Stimulated activated CD8-positive, alpha-beta memory T cell treated with anti-CD3 and anti-CD28 coated beads, Interleukin-7, amount 100 ng/mL, for 1 hour (primary cell): ENCODE measurements around the gene SELP.
"Not testable (repeated sequence)": the region's sequence is repeated elsewhere in the genome, so short reads cannot be mapped to it uniquely, and the experiment has no call there.

Experiments used
- DNase-seq, 2 donors: peaks; one replicate each; pipeline ENCODE4 v3.0.0-alpha.2; 2020; ENCODE audit warnings: low read depth in 2 of 2

Gene SELP

DNA sequence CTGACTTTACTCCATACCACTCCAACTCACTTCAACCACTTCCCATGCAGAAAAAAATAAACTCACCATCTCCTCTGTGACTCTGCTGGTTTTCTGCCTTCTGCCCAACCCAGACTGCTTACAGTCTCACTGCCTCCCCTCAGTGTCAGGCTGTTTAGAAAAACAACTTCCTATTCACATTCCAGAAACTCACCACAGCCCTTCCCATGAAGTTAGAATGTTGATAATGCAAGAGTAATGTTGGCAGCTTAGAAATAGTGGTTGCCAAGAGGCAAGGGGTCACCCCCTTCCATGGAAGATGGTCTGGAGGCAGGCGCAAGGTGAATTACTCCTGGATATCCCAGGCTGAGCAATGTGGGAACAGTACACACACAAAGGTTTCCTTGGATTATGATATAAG, at the start of gene SELP:
TSS of gene SELP (minus strand) at position 119 of the 400 bp plus-strand sequence. CDS start at position 69, 50 bp downstream.
- no peak for DNase-seq

DNA sequence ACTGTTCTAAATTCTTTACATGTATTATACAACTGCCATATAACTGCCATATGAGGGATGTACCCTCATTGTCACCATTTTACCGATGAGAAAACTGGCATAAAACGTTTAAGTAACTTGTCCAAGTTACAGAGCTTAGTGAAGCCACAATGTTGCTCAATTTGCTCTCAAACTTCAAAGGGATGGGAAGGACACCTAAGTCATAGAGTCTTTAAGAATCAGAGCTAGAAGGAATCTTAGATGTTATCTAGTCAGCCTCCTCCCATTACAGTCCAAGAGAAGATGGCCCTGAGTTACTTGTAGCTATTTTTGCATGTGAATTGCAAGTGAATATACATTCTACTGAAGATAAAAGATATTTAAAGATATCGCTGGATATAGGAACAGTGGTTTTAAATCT, 49.8 kb upstream of the SELP start:
- no peak for DNase-seq

DNA sequence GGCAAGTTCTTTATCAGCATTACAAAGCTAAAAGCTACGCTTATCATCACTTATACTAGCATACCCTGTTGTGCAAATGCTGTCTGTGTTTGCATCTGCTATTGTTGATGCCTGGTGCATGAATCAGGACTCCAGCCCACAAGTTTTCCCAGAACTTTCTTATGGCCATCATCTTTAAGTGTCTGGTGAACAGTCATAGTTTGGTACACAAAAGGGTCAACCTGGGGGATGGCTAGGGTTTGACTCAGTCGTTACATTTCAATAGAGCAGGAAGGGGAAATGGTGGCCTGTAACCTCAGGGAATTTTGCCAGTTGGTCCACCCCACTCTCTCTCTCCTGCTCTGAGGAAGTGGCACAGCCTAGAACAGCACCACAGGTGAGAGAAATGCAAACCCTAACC, 46.1 kb upstream of the SELP start:
- DNase-seq: no peak

DNA sequence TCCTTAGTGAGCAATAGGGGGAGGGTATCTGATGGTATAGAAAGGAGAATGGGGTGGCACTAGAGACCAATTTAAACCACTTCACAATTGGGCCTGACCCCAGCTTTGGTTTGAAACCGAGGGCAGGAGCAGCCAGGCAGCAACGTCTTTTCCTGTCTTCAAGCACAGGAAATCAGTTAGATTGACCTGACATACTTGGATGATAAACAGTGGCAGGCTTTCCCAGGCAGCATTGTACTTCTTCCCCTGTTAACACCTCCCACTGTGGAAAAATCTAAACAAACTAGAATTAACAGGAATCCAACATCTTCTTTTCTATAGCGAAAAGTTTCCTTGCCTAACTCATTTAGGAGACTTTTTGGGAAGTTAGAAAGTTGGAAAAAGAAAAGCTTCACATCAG, 40.9 kb upstream of the SELP start:
- no peak for DNase-seq

DNA sequence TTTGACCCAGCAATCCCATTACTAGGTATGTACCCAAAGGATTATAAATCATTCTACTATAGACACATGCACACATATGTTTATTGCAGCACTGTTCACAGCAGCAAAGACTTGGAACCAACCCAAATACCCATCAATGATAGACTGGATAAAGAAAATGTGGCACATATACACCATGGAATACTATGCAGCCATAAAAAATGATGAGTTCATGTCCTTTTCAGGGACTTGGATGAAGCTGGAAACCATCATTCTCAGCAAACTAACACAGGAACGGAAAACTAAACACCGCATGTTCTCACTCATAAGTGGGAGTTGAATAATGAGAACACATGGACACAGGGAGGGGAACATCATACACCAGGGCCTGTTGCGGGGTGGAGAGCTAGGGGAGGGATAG, 40.3 kb upstream of the SELP start:
- DNase-seq: not testable (repeated sequence)

DNA sequence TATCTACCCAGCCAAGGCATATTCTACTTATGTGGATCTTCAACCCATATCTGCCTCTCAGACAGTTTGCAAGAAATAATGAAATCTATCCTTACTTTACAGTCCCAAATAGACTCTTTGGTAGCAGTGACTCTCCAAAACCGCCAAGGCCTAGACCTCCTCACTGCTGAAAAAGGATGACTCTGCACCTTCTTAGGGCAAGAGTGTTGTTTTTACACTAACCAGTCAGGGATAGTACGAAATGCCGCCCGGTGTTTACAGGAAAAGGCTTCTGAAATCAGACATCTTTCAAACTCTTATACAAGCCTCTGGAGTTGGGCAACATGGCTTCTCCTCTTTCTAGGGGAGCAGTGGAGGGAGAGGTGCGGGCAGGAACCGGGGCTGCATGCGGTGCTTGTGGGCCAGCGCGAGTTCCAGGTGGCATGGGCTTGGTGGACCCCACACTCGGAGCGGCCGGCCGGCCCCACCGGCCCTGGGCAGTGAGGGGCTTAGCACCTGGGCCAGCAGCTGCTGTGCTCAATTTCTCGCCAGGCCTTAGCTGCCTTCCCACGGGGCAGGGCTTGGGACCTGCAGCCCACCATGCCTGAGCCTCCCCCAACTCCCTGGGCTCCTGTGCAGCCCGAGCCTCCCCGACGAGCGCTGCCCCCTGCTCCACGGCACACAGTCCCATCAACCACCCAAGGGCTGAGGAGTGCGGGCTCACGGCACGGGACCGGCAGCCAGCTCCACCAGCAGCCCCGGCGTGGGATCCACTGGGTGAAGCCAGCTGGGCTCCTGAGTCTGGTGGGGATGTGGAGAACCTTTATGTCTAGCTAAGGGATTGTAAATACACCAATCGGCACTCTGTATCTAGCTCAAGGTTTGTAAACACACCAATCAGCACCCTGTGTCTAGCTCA, 38.0 kb upstream of the SELP start:
- DNase-seq: not testable (repeated sequence)

DNA sequence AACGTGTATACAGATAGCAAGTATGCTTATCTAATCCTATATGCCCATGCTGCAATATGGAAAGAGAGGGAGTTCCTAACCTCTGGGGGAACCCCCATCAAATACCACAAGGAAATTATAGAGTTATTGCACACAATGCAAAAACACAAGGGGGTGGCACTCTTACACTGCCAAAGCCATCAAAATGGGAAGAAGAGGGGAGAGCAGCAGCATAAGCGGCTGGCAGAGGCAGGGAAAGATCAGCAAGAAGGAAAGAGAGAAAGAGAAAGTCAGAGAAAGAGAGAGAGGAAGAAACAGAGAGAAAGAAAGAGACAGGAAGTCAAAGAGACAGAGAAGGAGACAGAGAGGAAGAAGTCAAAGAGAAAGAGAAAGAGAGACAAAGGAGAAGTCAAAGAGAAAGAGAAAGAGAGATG, 37.3 kb upstream of the SELP start:
- DNase-seq: not testable (repeated sequence)

DNA sequence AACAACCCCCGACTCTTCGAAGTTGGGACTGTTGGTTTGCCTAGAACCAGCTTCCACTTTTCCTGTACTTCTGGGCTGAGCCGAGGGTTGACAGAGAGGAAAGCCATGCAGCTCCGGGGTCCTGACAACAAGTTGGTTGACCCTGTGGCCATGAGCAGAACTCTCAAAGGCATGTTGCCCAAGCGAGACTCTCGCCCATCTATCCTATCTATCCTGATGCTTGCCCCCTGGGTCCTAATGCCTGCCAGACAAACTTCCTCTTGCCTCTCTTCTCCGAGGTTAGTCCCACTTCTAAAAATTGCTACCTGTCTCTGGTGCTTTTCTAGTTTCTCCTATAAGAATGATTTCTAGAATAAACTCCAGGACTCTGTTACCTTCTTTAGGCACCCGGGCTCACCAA, 32.8 kb upstream of the SELP start:
- not testable (repeated sequence) for DNase-seq

DNA sequence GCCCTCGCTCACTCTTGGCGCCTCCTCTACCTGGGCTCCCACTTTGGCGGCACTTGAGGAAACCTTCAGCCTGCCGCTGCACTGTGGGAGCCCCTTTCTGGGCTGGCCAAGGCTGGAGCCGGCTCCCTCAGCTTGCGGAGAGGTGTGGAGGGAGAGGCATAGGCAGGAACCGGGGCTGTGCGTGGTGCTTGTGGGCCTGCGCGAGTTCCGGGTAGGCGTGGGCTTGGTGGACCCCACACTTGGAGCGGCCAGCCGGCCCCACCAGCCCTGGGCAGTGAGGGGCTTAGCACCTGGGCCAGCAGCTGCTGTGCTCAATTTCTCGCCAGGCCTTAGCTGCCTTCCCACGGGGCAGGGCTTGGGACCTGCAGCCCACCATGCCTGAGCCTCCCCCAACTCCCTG, 31.1 kb upstream of the SELP start:
- not testable (repeated sequence) for DNase-seq

DNA sequence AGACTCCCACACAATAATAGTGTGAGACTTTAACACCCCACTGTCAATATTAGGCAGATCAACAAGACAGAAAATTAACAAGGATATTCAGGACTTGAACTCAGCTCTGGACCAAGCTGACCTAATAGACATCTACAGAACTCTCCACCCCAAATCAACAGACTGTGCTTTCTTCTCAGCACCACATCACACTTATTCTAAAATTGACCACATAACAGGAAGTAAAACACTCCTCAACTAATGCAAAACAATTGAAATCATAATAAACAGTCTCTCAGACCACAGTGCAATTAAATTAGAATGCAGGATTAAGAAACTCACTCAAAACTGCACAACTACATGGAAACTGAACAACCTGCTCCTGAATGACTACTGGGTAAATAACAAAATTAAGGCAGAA, 28.9 kb upstream of the SELP start:
- not testable (repeated sequence) for DNase-seq

DNA sequence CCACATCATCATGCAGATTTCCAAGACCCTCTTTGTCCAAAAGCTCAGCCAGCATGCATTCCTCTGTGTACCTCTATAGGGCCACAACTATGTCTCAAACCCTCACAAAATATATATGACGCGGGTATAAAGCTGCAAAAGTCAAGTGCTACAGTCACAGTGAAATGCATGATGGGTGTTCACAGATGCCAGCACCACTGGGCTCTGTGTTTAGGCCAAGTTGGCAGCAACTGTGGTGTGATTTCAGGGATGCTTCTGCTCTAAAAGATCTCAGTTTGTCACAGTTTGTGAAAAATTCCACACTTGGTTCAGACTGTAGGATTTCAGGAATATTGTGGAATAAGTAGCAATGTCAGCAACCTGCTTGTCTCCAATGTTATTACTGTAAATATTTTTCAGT, 23.9 kb upstream of the SELP start:
- no peak for DNase-seq

DNA sequence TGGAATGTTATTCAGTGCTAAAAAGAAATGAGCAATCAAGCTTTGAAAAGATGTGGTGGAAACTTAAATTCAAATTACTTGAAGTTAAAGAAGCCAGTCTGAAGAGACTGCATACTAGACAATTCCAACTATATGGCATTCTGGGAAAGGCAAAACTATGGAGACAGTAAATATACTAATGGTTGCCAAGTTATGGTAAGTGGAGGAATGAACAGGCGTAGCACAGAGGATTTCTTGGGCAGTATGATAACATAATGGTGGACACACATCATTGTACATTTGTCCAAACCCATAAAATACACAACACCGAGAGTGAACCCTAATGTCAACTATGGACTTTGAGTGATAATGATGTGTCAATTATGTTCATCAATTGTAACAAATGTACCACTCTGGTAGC, 21.1 kb upstream of the SELP start:
- no peak for DNase-seq

DNA sequence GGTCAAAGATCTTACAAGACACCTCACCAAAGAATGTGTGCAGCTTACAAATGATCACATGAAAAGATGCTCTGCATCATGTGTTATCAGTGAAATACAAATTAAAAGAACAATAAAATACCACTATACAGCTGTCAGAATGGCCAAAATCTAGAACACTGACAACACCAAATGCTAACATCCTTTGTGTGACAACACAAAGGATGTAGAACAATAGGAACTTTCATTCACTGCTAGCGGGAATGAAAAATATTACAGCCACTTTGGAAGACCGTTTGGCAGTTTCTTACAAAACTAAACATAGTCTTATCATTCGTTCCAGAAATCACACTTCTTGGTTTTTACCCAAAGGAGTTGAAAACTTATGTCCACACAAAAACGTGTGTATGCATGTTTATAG, 20.6 kb upstream of the SELP start:
- no peak for DNase-seq

DNA sequence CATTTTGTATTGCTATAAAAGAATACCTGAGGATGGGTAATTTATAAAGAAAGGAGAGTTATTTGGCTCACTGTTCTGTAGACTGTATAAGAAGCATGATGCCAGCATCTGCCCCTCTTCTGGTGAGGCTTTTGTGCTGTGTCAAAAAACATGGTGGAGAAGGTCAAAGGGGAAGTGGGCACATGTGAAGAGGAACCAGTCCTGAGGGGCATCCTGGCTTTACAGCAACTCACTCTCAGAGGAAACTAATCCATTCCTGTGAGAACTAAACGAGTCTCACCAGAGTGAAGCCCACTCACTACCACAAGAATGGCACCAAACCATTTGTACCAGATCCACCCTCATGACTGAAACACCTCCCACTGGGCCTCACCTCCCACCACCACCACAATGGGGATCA, 18.8 kb upstream of the SELP start:
- no peak for DNase-seq

DNA sequence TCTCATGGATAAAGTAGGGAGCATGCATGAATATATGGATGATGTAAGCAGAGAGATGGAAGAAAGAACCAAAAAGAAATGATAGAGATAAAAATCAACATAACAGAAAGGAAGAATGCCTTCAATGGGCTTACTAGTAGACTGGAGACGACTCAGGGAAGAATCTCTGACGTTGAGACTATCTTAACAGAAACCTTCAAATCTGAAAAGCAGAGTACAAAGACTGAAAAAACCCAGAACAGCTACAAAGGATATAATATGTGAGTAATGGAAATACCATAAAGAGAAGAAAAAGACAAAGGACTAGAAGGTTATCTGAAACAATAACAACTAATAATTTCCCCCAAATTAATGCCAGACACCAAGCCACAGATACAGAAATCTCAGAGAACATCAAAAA, 18.3 kb upstream of the SELP start:
- no peak for DNase-seq

DNA sequence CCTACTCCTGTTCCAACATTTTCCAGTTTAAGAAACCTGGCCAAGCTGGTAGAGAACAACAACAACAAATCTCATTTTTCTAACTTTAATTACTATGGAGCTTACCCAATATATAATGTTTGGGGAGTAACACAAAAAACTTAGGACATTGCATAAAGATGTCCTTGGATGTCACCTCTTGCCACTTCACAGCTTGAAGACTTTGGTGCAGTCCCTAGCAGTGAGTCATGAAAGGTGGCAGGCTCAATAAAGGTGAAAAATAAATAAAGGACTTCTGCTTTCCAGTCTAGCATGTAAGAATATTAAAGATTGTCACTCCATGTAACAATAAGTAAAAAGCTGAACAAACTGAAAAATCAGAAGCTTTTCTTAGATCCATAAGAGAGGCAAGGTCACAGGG, 17.6 kb upstream of the SELP start:
- DNase-seq: no peak

DNA sequence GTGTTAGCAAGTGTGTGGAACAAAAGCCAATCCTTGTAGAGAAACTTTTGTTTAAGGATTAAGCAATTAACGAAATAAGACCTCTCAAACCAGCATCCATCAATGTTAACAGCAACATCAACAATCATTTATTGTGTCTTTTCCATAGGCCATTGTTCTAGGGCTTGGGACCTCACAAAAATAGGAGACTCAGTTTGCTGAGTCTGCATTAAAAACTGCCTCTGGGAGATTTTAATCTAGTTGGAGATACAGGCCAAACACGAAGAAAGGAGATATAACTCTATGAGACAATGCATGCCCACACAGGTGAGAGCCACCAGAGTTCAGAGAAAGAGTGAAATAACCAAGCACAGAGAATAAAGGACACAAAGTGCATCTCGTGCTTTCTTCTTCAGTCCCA, 14.4 kb upstream of the SELP start:
- DNase-seq: no peak

DNA sequence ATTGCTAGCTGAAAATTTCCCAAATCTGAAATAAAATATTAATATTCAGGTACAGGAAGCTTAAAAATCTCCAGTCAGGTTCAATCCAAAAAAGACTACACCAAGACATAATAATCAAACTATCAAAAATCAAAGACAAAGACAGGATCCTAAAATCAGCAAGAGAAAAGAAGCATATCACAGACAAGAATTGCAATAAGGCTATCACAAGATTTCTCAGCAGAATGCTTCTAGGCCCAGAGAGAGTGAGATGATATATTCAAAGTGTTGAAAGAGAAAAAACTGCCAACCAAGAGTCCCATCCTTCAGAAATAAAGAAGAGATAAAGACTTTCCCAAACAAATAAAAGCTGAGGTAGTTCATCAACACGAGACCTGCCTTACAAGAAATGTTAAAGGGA, 5.0 kb upstream of the SELP start:
- no peak for DNase-seq

DNA sequence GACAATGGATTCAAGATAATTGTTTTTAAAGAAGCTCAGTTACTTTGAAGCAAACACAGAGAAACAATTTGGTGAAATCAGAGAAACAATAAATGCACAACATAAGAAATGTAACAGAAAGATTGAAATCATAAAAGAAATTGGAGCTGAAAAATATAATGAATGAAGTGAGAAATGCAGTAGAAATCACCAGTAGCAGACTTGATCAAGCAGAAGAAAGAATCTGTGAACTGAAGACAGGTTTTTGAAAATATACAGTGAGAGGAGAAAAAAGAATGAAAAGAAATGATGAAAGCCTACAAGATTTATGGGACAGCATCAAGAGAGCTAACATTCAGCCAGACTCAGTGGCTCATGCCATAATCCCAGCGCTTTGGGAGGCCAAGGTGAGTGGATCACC, 4.2 kb upstream of the SELP start:
- no peak for DNase-seq

DNA sequence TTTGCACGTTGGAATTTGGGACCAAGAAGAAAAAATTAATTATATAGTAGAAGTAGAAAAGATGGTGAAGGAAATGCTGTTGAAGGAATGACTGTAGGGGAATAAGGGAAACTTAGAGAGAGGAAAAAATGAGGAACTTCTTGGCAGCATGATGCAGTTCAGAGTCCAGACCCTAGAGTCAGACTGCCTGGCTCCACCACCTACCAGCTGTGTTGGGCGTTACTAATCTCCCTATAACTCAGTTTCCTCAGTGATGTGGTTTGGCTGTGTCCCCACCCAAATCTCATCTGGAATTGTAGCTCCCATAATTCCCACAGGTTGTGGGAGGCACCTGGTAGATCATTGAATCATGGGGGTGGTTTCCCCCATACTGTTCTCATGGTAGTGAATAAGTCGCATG, 1.3 kb upstream of the SELP start:
- DNase-seq: no peak

DNA sequence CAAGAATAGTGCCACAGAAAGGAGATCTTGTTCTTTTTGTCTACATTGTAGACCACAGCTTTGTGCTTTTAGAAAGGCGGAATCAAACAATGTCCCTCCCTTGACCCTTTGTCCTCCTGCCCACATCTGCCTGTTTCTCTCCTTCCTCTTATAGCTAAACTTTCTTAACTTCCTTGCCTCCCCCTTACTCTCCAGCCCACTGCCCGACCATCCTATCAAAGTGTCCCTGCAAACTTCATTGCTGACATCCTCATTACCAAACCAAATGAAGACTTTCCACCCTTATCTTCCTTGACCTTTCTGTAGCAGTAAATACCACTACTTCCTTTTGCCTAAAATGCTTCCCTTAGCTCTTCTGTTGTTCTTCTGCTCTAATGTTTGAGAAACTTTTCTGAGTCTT, 5.0 kb downstream of the SELP start:
- no peak for DNase-seq

DNA sequence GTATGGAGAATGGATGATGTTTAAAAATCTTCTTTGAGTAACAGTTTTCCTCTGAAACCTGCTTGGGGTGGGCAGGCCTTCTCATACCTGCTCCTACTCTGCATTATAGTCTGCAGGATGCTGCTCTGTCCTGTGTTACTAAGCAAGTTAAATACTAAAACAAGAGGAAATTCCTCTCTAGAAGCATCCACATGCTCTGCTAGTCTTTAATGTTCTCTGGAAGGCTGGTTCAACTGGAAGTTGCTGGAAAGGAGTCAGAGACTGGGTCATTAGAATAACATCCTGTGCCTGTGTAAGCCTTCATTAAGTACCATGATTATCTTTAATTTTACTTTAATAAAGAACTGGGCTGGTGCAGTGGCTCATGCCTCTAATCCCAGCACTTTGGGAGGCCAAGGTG, 5.8 kb downstream of the SELP start:
- DNase-seq: no peak

DNA sequence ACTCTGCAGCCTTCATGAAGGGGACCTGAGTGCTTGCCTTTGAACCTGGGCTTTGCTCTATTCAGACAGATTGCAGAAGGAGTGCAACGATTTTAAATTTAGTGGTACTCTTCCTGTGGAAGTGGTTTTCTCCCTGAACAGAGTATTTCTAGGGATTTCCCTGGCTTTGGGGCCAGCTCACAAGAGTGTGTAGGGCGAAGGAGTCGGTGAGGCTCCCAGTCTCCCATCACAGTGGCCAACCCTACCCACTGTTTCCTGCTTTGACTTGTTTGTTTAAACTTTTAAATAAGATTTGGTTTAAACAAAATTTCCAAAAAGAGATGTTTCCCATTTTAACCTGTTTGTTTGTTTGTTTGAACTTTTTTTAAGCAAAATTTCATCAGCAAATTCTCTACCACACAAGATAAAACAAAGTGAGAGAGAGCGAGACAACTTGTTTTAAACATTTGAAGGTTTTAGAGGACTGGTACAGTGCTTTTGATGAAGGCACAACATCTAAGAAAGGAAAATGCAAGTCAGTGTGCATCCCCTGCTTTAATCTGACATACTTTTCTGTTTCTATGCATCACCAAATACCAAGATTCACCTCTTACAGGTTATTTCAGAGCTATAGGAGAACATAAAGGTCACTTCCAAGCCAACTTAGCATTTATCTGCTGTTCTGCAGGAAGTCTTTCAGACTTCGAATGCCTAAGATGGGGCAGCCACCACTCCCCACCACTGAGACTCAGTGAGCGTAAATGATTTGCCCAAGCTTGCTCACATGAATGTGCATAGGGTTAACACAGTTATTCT, 6.6 kb downstream of the SELP start:
- DNase-seq: no peak
